Psoas muscle (tissue), 8 donors: ENCODE measurements around the gene SKP1. TPM values are rescaled to one million over a fixed set of nuclear protein-coding genes. Genes with fewer than 3 reads are reported as not detected.
A peak's percentile ranks its signal among the peaks of the same experiment; 100 is the strongest.

Experiments
- ATAC-seq, 4 donors: fragments of 200-7000 bp; cut with Tn5 transposase; one replicate each; pipeline ENCODE4 v1.9.1; 2020; ENCODE audit warnings: moderate library complexity in 3 of 4, mild to moderate bottlenecking in 2 of 4
- DNase-seq, 2 donors: peaks; one replicate each; pipeline ENCODE4 v3.0.0-alpha.2; 2020
- H3K27ac ChIP-seq: fragments of 200-600 bp; one replicate; pipeline ENCODE4 v1.8.0; 2022
- H3K27me3 ChIP-seq, 3 donors: fragments of 200-600 bp in 1 of 3; one replicate each; pipeline versions ENCODE4 v1.6.1 to v1.8.0; 2013 to 2022; ENCODE audit warnings: low read length in 2 of 3, mild to moderate bottlenecking in 2 of 3, moderate library complexity in 1 of 3; ENCODE audit not compliant: insufficient read depth in 3 of 3
- H3K36me3 ChIP-seq, 2 donors: fragments of 200-600 bp in 1 of 2; one replicate each; pipeline versions ENCODE4 v1.6.1 to v1.8.0; 2013 to 2022; ENCODE audit warnings: low read depth in 1 of 2, mild to moderate bottlenecking in 1 of 2, moderate library complexity in 1 of 2; ENCODE audit not compliant: insufficient read depth in 1 of 2
- H3K4me1 ChIP-seq: fragments of 200-600 bp; one replicate; pipeline ENCODE4 v1.8.0; 2022
- H3K4me3 ChIP-seq: fragments of 200-600 bp; one replicate; pipeline ENCODE4 v1.8.0; 2022; ENCODE audit warnings: mild to moderate bottlenecking
- H3K9me3 ChIP-seq: fragments of 200-600 bp; one replicate; pipeline ENCODE4 v1.8.0; 2022
- CTCF ChIP-seq: fragments of 200-600 bp; IDR thresholded peaks from one replicate; pipeline ENCODE4 v1.8.0; 2022; ENCODE audit warnings: antibody characterized with exemption
- WGBS, 3 donors: extraction: QIAGEN DNeasy Blood & Tissue Kit; methylation state at CpG; one replicate each; pipeline versions ENCODE4 v1.1.6 to v1.1.7; 2013; 5-methylcytosine and 5-hydroxymethylcytosine counted together
- intact Hi-C, 2 donors: fragments of 100-400 bp; cut with DNase I; formaldehyde crosslinking; loops; one replicate each; pipeline versions ENCODE4 v1.11.0 to v1.14.2; 2022
- polyA plus RNA-seq, 3 donors: library from polyadenylated mRNA; stranded (reverse); fragments of 200-250 nt; gene quantifications; one replicate each; pipeline ENCODE4 v1.2.3, GENCODE V29; 2013
- total RNA-seq, 4 donors: library from RNA; stranded (reverse); fragmentation: NEBNext Ultra II Directional in 2 of 4; extraction: Animal tissue kit (Norgen Biotek cat#: 25700) in 2 of 4; gene quantifications; one replicate each; pipeline versions ENCODE4 v1.2.1 to v1.2.4, GENCODE V29; 2021 to 2023
- donor health status: healthy with polysubstance abuse.
- donor health status: DM: no; HTN: no; CAD: no; lungs with moderate emphysema.
- donor health status: Bipolar disorder and iron deficiency.
- donor health status: healthy.
- donor health status: DM: yes; HTN: yes; CAD: no.
- donor health status: DM: no; HTN: no; CAD: no.
- donor health status: DM: no; HTN: no; CAD: no.
- donor health status: DM: yes; HTN: yes; CAD: no.

The SKP1 gene
- total and polyA plus RNA-seq, 7 donors: 341 to 1,174 (median 485) TPM

- Histone ChIP-seq H3K9me3 (no peaks in the 10 kb centered on the region), H3K4me3 (no peak overlapping the region), H3K27me3 (no peaks in the 10 kb centered on the region), H3K36me3 (peaks cover 0 to 6% of the 10 kb centered on the region in 2 donors), H3K4me1 (peaks cover 12% of the 10 kb centered on the region), H3K27ac (peak overlapping the region; percentile 31)
- intact Hi-C loops: no loop called here
- ATAC-seq: no peak
- 79 to 89% (median 82%) methylated on average over 8 of the region's 8 CpGs for WGBS, 3 donors
- no peak for TF ChIP-seq CTCF
- DNase-seq: no peak
These were observed 52.3 kb downstream of the SKP1 start for GRCh38 chr5:134124289-134125038.

- H3K4me3 ChIP-seq: no peak overlapping the region
- H3K4me1 ChIP-seq: peaks cover 12% of the 10 kb centered on the region
- intact Hi-C loops: no loop called here
- no peak overlapping the region for H3K27ac ChIP-seq
- WGBS, 3 donors: 92 to 94% (median 92%) methylated on average over 6 of the region's 6 CpGs
- DNase-seq (no peak), ATAC-seq (no peak)
- H3K36me3 ChIP-seq: no peaks in the 10 kb centered on the region
- TF ChIP-seq CTCF: no peak
- H3K27me3 ChIP-seq: no peaks in the 10 kb centered on the region
- H3K9me3 ChIP-seq: no peaks in the 10 kb centered on the region
These were observed 53.4 kb downstream of the SKP1 start for GRCh38 chr5:134123360-134123759.

GRCh38 chr5:134122530-134122929 lies 54.2 kb downstream of the SKP1 start:
- H3K9me3 ChIP-seq: no peaks in the 10 kb centered on the region
- peaks cover 12% of the 10 kb centered on the region for H3K4me1 ChIP-seq
- intact Hi-C loops: no loop called here
- no peak for DNase-seq
- no peaks in the 10 kb centered on the region for H3K36me3 ChIP-seq
- H3K4me3 ChIP-seq: no peak overlapping the region
- H3K27me3 ChIP-seq: no peaks in the 10 kb centered on the region
- no peak overlapping the region for H3K27ac ChIP-seq
- TF ChIP-seq CTCF: no peak
- WGBS, 3 donors: 84 to 88% (median 87%) methylated on average over 3 of the region's 3 CpGs
- ATAC-seq: no peak

GRCh38 chr5:134120386-134121138 lies 56.2 kb downstream of the SKP1 start:
- H3K27ac ChIP-seq: no peak overlapping the region
- DNase-seq (no peak), ATAC-seq (no peak)
- no peak for TF ChIP-seq CTCF
- intact Hi-C loops: no loop called here
- no peaks in the 10 kb centered on the region for H3K36me3 ChIP-seq
- H3K4me1 ChIP-seq: peaks cover 5% of the 10 kb centered on the region
- H3K9me3 ChIP-seq: no peaks in the 10 kb centered on the region
- WGBS, 3 donors: 79 to 84% (median 83%) methylated on average over 17 of the region's 17 CpGs
- H3K4me3 ChIP-seq: no peak overlapping the region
- H3K27me3 ChIP-seq: no peaks in the 10 kb centered on the region
